22Rv1 (cell line): ENCODE results near the gene MYOD1.

ENCODE experiments used
- ZFX ChIP-seq: fragments of 450-650 bp; IDR thresholded peaks from 2 replicates; pipeline ENCODE4 v1.6.1; 2017; ENCODE audit warnings: antibody characterized with exemption, borderline replicate concordance
- TF ChIP-seq, protein P1 (sequence below): fragments of 450-650 bp; IDR thresholded peaks from 2 replicates; pipeline ENCODE4 v1.5.1; 2017; ENCODE audit warnings: mild to moderate bottlenecking

- TF ChIP-seq, protein P1, sequence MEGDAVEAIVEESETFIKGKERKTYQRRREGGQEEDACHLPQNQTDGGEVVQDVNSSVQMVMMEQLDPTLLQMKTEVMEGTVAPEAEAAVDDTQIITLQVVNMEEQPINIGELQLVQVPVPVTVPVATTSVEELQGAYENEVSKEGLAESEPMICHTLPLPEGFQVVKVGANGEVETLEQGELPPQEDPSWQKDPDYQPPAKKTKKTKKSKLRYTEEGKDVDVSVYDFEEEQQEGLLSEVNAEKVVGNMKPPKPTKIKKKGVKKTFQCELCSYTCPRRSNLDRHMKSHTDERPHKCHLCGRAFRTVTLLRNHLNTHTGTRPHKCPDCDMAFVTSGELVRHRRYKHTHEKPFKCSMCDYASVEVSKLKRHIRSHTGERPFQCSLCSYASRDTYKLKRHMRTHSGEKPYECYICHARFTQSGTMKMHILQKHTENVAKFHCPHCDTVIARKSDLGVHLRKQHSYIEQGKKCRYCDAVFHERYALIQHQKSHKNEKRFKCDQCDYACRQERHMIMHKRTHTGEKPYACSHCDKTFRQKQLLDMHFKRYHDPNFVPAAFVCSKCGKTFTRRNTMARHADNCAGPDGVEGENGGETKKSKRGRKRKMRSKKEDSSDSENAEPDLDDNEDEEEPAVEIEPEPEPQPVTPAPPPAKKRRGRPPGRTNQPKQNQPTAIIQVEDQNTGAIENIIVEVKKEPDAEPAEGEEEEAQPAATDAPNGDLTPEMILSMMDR: no peak
- TF ChIP-seq ZFX: no peak
Observed at GRCh38 chr11:17713851-17714250, 5.5 kb upstream of the MYOD1 start.
